Hepatic stellate cell (primary cell): ENCODE results near the gene CHID1.

Experiments used
- DNase-seq: peaks from one replicate; pipeline ENCODE4 v3.0.0; 2011; ENCODE audit warnings: low spot score

CHID1 gene

GRCh38 chr11:836274-836673 is 74.3 kb downstream of the CHID1 start:
- no peak for DNase-seq

DNA sequence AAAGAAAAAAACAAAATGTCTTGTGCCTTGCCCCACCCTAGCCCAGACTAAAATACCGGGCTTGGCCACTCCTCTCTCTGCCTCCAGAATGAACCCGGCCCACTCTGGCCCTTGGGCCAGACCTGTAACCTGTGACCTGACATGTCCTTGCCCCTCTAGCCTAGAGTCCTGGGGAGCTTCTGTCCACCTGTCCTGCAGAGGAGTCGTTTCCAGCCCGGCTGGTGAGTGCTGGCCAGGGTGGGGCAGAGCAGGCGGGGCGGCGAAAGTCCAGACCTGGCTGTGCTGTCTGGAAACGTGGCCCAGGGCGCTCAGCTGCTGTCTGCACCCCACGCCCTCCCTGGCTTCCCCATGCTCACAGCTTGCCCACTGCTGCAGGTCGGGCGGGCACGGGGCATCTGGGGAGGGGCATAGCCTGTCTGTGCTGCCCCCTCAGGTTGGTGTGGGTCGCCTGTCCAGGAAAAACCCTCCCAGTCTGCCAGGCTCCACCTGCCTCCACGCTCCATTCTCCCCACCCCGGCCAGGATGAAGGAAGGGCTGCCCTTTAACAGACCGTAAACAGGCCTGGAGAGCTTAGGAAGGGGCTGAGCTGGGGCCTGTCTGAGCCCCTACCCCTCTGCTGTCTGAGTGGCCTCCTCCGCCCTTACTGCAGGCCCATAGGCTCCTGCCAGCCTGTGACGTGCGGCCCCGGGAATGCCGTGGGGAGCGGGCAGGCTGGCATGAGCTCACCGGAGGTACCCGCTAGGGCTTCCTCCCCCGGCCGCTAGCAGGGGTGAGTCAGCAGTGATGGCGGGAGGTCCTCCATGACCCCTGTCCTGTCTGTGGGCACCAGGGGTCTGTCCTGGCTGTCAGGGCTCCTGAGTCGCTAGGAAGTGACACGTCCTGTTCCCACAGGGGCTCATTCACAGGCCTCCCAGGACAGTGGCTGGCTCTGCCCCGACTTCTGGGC is 76.0 kb downstream of the CHID1 start:
- peak; percentile 75 for DNase-seq

GRCh38 chr11:833849-834311 is 76.7 kb downstream of the CHID1 start:
- DNase-seq = no peak

DNA sequence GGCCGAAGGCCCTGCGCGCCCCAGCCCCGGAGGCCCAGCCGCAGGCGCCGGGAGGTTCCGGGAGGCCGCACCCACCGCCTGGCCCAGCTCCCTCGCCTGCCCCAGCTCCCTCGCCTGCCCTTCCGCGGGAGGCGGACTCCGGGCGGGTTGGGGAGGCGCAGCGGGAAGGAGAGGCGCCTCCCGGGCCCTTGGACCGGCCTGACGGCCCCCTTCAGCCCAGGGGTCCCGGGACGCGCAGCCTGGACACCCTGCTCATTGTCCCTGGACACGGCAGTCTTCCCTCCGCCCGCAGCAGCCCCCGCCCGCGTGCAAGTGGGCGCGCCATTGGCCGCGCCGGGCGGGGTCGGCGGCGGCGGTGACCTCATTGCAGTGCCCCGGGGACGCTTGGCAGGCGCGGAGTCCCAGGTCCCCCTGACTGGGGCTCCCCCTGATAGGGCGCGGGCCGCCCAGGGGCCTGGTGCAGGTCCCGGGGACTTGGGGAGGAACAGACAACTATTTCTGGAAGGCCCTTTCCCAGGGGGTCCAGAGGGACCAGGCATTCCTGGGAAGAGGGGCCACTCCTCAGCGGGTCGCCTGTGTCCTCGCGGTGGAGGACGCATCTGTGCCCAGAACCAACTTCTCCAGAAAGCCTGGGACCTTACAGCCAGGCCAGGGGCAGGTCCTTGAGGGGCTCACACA is 77.4 kb downstream of the CHID1 start:
- no peak for DNase-seq

- peak; percentile 80 for DNase-seq
Observed at GRCh38 chr11:832529-833113, 78.0 kb downstream of the CHID1 start, which contains the start of gene CD151. Gene CD151, plus strand, starts transcription at chr11:832952. Its CDS starts 3,118 bp downstream, at chr11:836070.

DNA sequence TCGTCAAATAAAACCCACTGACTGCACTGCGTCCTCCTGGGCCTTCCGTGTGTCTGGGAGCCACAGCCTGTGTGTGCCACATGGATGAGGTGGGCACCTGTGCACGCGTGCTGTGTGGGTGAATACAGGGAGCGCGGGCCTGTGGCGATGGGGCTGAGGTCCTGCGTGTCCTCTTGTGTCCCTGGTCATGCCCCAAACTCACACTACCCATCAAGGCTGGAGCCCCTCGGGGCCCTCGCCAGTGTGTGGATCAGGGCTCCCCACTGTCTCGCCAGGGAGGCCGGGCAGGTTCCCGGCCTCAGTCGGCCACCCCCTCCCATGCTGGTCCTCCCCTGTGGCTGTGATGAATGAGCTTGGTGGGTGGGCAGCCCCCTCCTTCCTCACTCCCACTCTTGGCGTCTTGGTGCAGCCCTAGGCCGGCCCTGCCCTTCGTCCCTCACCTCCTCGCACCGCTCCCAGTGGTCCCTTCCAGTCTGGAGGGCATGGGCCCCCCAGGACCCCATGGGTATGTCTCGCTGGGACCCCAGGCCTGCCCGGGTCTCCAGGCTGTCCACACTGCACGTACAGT is 78.6 kb downstream of the CHID1 start:
- DNase-seq = no peak

DNA sequence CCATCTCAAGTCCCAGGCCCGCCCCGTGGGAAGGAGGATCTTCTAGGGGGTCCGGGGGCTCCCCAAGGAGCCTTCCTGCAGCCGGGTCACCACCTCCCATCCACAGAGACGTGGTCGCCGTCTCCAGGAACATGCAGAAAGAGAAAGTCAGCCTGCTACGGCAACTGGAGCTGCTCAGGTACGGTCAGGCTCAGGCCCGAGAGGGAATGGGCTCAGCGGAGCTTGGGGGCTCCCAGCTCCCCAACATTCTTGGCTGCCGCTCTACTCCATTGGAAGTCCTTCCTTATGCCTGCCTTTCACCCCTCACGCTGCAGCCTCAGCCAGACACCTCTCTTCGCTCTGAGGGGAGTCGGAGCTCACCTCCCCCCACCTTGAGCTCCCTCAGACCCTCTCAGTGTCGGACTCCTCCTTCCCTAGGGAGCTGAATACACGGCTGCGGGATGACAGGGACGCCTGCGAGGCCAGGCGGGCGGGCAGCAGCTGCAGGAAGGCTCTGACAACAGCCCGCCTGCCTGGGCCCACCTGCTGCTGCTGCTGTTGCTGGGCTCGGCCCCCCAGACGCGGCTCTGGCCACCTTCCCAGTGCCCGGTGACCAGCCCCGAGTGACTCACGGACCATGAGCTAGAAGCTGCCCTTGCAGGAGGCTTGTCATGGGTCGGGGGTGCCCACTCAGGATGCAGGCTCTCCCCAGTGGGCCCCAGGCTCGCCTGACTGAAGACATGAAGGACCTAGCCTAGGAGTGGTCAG is 79.3 kb downstream of the CHID1 start:
- no peak for DNase-seq

GRCh38 chr11:830295-831117 is 80.1 kb downstream of the CHID1 start:
- DNase-seq = peak; percentile 69

DNA sequence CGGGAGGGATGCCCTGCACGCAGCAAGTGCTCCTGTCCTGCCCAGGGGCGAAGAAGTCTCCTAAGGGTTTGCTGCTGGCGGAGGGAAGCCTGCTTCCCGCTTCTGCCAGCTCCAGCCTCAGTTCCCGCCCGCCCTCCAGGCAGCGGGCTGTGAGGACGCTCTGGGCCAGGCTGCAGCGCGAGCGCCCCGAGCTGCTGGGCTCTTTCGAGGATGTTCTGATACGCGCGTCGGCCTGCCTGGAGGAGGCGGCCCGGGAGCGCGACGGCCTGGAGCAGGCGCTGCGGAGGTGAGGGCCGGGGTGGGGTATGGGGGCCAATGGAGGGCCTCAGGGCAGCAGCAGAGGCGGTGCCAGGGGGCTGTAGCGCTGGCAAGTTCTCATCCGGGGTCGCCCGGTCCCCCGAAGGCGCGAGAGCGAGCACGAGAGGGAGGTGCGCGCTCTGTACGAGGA is 80.7 kb downstream of the CHID1 start:
- DNase-seq = no peak

- no peak for DNase-seq
Observed at GRCh38 chr11:829176-829846, 81.3 kb downstream of the CHID1 start.

GRCh38 chr11:828506-829175 is 82.0 kb downstream of the CHID1 start:
- DNase-seq = no peak

DNA sequence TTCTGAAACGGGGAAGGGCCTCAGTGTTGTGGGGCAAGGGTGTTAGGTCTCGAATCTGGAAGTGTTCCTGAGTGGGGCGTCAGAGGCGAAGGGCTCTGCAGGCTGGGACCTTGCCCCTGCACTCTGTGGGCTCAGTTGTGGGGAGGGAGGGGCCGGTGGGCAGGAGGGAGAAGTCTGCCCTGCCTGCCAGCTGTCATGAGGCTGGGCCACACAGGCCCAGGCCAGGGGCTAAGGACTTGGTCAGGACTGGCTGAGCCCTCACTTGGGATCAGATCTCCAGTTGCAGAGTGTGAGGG is 82.8 kb downstream of the CHID1 start, which contains the start of gene CRACR2B:
Gene CRACR2B, plus strand, starts transcription at position 23 of the 296 bp plus-strand sequence. CDS start 689 bp downstream, outside the sequence.
- DNase-seq = no peak

- no peak for DNase-seq
Observed at GRCh38 chr11:827146-827896, 83.3 kb downstream of the CHID1 start.

DNA sequence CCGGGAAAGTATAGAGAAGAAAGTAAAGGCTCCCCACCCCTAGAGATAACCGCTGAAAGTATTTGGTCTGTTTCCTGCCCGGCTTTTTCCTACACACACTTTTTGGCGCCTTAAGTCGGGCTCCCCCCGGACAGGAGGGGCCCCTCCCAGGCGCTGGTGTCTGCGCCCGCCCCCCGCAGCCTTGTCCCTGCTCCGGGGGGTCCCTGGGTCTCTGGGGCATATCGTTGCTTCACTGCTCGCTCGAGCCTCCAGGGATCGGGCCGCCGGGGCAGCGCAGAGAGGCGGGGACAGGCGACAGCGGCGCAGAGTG is 83.8 kb downstream of the CHID1 start:
- no peak for DNase-seq

GRCh38 chr11:826227-826621 is 84.4 kb downstream of the CHID1 start:
- no peak for DNase-seq

- no peak for DNase-seq
Observed at GRCh38 chr11:825366-826226, 85.0 kb downstream of the CHID1 start.

GRCh38 chr11:824942-825341 is 85.7 kb downstream of the CHID1 start:
- DNase-seq = no peak

GRCh38 chr11:824292-824880 is 86.2 kb downstream of the CHID1 start:
- no peak for DNase-seq
